DMS153 (cell line): ENCODE results near the gene OR8B8.
"Not testable (repeated sequence)": the region's sequence is repeated elsewhere in the genome, so short reads cannot be mapped to it uniquely, and the experiment has no call there.

Experiments
- DNase-seq: peaks from one replicate; lab custom pipeline; 2025; lab: John Stamatoyannopoulos, UW

The OR8B8 gene, protein sequence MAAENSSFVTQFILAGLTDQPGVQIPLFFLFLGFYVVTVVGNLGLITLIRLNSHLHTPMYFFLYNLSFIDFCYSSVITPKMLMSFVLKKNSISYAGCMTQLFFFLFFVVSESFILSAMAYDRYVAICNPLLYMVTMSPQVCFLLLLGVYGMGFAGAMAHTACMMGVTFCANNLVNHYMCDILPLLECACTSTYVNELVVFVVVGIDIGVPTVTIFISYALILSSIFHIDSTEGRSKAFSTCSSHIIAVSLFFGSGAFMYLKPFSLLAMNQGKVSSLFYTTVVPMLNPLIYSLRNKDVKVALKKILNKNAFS

DNA sequence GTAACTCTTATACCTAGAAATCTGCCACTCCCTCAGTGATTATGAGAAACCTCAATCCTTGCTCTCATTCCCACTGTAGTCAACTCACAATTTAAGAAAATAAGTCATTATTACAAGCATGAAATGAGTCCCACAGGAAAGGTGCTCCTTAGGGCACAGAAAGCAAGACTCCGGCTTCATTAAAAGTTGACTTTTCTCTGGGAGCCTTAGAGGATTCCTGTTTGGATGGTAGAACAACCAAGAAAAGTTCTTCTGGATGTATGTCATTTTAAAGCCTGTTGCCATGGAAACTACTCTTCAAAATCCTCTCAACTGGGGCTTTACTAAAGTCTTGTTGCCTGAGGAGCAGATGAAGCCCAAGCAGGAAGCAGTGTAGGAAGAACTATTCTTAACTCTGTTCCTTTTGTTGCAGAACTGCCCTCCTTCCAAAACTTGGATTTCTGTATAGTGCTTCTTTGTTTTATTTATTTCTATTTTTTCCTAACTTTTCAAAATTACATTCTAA is at the start of gene OR8B8:
OR8B8 (minus strand) TSS at position 51 of the 505 bp plus-strand sequence. CDS start 4,611 bp downstream, outside the sequence.
- DNase-seq, result no peak

DNA sequence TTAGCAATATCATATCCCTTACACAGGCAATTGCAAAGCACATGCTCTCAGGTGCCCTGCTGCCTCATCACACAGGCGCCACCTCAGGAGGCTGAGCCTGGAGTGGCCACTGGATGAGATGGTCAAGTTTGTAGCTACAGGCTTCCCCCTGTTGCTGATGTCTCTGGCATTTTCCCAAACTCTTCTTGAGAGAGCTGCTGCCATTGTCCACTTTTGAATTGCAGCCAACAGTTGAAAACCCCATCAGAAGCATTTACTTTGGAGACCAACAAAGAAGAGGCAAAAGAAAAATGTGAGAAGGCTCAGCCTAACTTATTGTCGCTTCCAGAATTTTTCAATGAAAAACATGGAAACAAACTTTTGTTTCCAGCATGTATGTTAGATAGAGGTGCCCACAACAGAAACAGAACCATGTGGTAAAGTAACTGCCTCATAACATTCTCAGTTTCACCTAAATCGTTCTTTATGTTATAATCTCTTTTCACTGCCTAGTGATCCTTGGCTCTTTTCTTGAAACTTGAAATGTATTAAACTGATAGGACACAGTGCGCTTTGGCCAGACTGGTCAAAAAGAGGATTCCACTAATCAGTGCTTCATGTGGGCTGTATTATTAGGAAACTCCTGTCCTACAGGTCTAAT is 47.6 kb upstream of the OR8B8 start:
- DNase-seq, result no peak

DNA sequence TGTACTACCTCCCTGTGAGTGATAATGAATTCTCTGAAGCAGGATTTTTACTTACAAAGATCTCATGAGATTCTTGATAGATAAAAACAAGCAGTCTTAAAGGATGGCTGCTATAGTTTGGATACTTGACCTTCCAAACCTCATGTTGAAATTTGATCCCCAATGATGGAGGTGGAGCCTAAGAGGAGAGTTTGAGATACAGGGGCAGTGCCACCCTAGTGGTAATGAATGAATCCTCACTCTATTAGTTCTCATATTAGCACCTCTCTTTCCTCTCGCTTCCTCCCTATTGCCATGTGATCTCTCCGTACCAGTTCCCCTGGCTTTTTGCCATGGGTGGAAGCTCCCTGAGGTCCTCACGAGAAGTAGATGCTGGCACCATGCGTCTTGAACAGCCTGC is 37.9 kb upstream of the OR8B8 start:
- DNase-seq, result no peak

DNA sequence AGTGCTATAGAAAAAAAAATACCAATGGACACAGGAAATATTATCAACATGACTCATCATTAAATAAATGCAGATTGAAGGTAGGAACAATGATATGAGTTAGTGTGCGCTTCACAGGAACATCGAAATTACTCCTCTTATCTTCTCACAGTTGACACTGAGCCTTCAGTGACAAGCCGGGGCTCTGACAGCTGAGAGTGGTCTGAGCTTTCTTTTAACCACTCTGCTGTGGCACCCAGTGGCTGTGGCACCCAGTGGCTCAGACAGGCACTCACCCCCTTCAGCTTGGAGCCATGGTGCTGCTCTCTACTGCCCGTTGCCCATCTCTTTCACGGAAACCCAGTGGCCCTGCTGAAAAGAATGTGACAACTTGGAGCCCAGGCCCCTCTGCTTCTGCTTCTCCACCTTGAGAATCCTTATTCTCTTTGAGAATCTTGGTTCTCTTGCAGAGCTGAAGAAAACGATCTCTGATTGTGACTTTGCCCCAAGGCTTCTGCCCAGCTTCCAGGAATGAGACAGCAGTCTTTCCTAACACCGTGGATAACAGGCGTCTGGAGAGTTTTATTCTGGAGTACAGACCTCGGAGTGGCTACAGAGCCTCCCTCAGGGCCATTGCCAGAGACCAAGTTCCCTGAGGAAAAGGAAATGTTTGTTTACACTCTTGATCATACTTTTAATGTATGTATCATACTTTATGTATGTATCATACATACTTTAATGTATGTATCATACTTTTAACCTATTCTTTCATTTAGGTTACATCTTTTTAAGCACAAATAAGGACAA is 37.1 kb upstream of the OR8B8 start:
- DNase-seq, result no peak

DNA sequence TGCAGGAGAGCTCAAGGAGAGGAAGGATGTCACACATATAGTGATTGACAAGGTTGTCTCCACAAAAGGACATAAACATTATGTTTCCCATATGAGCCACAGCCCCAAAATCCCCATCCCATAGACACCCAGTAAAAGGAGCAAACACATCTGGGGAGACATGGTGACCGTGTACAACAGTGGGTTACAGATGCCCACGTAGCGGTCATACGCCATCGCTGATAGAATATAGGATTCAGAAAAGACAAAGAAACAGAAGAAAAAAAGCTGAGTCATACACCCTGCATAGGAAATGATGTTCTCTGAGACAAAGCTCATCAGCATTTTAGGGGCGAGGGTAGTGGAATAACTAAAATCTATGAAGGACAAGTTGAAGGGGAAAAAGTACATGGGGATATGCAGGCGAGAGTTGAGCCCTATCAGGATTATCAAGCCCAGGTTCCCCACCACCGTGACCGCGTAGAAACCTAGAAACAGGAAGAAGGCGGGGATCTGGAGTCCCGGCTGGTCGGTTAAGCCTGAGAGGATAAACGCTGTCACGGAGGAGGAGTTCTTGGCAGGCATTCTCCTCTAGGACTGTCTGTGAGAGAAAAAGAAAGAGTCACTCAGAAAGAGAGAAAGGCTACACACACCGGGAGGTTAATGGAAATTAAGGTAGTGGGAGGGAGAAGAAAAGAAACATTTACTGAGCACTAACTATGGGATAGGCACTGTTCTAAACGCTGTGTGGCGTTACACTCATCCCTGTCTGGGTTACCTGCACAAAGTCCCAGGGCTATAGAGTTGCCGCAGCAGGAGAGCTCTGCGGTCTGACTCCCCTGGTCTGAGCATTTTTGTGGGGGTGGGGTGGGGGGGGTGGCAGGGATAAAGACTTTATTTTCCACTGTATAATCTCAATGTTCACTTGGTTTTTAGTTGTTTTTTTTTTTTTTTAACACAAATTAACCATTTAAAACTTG is 36.1 kb upstream of the OR8B8 start:
- peak; percentile 54 for DNase-seq

DNA sequence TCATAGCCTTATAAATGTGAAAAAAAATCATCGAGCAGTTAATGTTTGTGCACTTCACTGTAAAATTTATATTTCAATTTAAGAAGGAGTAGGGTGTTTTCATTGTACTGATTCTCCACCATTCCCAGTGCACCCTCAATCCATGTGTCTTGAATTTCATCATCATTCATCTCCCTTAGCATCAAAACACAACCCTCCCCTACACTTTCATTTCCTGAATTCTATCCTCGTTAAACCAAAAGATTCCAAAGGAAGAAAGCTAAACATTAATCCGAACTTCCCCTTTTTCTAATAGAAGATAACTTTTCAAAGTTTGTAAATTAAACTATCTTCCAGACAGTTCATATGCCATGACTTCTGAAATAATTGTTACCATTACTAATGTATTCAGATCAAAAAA is 34.1 kb upstream of the OR8B8 start:
- DNase-seq, result no peak

DNA sequence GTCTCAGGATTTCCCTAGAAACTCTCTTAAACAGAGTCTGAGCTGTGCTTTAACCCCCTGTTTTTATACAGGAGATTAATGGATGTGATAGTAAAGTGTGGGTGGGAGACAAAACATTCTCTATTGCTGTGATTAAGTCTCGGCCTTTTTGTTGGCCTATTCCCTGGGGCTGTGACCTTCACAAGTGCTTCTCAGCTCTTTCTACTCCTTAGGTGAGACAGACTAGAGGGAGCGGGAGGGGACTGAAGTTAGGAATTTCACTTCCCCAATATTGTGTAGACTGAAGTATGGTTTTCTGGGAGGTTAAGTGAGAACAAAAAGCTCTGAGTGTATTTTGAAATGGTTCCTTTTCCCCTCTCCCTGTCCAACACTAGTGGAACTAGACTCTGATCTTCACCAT is 29.8 kb upstream of the OR8B8 start:
- no peak for DNase-seq

DNA sequence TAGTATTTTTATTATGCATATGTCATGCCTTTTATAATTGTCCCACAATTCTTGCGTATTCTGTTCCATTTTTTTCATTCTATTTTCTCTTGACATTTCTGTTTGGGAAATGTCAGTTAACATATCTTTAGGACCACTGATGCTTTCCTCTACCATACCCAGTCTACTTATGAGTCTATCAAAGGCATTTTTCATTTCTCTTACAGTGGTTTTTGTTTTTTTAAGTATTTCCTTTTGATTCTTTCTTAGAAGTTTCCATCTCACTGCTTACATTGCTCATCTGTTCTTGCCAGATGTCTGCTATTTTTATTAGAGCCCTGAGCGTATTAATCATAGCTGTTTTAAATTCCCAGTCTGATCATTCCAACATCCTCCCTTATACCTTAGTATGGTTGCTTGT is 29.3 kb upstream of the OR8B8 start:
- no peak for DNase-seq

DNA sequence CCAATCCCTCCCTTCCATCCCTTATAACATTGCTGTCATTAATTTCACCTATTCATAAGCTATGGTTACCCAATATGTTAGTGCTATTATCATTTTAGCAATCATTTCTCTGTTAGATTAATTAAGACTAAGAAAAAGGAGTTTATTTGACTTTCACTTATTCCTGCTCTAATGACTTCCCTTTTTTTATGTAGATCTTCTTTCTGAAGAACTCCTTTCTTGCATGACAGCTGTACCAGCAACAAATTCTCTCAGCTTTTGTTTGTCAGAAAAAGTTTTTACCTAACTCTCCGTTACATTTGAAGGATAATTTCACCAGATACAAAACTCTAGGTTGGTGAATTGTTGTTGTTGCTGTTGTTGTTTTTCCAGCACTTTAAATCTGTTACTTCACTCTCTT is 28.6 kb upstream of the OR8B8 start:
- no peak for DNase-seq

DNA sequence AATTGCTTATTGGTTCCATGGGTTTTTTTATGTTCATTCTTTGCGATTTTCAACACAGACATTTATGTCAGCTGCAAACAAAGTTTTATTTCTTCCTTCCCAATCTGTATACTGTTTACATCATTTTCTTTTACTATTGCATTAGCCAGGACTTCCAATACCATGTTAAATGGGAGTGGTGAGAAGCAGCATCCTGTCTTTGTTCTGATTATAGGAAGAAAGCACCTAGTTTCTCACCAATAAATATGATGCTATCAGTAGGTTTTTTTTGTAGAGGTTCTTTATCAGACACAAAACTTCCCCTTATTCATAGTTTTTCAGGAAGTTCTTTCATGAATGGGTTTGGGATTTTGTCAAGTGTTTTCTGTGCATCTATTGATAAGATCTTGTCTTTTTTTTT is 28.0 kb upstream of the OR8B8 start:
- DNase-seq, result no peak

DNA sequence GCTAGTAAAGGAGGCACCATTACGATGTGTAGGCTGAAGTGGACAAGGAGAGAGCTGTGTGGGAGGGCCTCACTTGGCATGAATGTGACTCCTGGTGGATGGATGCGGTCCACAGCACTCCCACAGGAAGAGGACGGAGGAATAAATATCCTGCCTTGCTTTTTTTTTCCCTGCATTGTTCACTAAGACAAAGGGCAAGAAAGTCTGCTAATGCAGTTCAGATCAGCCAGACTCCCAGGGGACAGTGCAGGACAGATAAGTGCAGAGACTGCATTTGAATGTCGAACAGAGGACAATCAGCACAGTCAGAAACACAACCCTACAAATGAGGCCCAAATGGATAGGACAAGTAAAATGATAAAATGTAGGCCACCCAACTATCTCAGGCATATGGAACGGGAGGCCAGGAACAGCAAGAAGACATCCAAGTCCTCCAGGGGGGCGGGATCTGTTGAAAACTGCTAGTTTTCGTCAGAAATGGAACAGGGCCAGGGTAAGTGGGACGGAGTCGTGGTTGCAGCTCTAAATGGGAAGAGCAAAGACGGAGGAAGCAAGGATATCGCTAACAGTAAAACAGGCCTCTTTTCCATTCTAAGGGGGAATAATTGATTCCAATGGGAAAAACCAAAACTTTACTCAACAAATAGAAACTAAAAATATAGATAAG is 25.2 kb upstream of the OR8B8 start:
- DNase-seq, result no peak

DNA sequence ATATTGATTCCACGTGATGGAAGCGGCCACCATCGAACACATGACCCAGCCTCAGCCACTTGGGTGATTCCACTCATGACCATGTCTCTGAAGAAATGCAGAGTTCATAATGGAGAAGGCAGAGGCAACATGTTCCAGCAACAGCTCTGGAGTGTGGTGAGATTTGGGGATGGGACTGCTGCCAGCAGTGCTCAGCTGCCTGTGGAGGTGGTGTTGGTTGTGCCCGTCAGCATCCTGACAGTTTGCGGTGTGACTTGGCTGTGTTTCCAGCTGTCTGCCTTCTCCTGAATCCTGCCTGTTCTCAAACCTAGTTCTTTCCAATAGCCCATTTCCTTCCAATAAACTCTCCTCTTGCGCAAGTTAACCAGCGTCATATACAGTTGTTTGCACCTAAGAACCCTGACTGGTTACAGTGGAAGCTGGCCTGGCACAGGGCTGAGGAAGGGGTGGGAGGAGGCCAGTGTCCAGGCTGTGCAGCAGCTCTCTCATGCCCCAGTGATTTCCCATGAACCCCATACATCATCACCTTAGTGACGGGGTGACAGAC is 22.0 kb upstream of the OR8B8 start:
- no peak for DNase-seq

DNA sequence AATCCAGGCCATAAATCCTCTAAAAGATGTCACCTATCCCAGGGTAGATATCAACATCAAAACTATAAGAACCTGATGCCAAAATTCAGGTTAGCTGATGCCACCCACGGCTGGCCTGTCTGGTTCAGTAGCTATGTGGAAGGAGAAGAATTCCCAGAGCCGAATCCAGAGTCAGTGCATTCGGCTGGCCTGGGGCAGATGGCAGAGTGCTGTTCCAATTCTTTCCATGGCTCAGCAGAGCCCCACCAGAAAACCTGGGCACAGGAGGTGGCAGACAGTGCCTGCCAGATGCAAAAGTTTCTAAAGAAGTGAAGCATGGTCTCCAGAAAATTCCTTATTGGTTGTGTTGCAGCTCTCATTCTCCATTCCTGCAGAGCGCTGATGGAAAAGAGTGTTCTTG is 19.9 kb upstream of the OR8B8 start:
- DNase-seq, result no peak

DNA sequence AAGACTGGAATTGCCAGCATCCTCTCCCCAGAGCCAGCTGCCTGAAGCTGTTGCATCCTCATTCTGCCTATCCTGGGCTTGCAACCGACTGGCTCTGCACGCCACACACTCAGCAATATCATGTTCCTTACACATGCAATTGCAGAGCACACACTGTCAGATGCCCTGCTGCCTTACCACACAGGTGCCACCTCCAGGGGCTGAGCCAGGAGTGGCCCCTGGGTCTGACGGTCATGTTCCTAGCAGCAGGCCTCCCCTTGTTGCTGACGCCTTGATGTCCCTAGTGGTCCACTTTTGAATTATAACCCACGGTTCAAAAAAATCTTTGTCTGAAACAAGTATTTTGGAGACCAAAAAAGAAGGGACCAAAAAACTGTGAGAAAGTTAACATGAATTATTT is 18.5 kb upstream of the OR8B8 start:
- no peak for DNase-seq

DNA sequence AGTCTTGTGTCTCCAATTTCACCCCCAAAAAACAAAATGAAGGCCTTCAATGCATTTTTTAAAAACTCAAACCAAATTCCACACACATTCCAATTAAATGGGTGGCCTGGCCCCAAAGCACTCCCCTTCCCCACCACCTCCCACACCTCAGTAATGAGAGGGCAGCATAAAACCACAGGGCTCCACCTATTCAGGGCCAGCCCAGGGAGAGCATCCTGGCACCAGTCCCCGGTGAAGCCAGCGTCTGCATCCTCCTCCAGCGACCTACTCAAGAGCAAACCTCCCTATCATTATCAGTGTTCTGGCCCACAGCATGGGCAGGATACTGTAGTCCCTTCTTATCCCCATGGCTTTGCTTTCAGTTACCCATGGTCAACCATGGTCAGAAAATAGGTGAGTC is 17.8 kb upstream of the OR8B8 start:
- no peak for DNase-seq

DNA sequence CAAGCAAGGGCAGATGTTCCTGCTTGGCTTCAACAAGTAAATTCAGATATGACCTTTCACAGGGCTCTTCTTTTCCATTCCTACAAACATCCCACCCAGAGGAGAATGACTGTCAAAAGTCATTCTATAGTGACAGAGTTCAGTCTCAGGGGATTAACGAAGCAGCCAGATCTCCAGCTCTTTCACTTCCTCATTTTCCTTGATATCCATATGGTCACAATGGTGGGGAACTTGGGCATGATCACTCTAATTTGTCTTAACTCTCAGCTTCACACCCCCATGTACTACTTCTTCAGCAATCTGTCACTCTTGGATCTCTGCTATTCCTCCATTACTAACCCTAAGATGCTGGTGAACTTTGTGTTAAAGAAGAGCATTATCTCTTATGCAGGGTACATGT is 15.0 kb upstream of the OR8B8 start:
- DNase-seq, result no peak

DNA sequence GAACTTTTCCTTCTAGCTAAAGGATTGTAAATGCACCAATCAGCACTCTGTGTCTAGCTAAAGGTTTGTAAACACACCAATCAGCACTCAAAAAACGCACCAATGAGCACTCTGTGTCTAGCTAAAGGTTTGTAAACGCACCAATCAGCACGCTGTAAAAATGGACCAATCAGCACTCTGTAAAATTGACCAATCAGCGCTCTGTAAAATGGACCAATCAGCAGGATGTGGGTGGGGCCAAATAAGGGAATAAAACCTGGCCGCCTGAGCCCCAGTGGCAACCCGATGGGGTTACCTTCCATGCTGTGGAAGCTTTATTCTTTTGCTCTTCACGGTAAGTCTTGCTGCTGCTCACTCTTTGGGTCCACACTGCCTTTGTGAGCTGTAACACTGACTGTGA is 13.9 kb upstream of the OR8B8 start:
- not testable (repeated sequence) for DNase-seq

DNA sequence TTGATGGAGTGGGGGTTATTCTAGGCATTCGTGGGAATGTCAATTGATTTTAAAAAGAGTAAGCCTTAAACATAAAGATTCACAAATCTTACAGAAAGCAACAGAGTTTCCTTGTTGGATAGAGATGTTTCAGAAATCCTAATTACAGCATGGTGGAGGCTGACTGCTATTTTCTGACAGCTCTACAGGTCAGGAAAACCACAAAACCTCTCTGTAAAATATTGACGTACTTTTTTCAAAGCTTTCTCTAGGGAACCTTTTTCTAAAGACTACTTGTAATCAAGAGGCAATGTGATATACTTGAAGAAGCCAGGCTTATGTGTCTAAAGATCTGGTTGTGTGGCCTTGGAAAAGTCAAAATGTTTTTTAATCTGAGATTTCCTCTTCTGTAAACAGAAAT is 9.1 kb upstream of the OR8B8 start:
- no peak for DNase-seq

DNA sequence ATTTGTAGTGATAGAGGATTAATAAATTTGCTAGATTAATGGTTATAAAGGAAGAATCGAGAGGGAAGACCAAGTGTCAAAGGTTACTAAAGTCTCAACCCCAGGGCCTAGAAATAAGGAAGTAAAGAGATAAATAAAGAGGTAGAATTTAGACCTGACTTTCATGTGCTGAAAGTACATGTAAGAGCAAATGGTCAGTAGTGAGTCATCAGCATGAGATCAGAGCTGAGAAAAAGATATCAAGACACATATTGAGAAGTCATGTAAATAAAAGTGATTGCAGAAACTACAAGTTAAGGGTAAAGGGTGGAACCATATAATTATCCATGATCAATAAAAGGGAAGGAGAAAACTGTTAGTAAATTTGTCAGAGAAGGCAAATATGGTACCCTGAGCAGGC is 1.4 kb upstream of the OR8B8 start:
- no peak for DNase-seq

DNA sequence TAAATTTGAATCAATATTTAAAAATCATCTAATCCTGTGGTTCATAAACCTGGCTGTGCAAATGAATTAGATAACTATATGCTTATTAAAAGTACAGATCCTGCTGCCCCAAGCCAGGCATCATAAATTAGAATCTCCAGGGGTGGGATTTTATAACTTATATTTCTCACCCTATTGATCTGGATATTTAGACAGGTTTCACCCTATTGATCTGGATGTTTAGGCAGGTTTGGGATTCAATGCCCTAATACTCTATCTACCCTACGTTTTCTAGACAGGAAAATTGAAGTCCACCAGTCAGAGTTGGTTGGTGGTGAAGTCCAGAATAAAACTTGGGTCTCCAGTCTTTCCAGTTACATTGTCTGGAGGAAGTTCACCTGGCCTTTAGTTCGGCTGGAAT is 2.6 kb downstream of the OR8B8 start:
- DNase-seq, result no peak

DNA sequence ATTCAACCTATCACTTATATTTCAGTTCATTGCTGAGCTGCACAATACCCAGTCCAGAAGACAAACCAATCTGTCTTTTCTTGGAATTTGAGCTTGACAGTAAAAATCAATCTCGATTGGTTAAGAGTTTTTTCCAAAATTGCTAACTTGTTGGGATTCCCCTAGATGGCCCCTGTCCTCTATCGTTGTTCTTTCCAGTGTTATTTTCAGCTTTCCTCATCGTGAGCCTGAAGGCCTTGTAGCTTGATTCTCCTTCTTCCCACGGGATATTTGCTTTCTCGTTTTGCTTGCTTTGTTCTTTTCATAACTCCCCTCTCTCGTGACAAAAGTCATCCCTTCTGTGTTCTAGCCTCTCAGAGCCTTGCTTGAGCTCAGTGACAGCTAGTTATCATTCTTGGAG is 3.1 kb downstream of the OR8B8 start:
- no peak for DNase-seq
